ENCODE results near the gene CRYBB1.

DNA sequence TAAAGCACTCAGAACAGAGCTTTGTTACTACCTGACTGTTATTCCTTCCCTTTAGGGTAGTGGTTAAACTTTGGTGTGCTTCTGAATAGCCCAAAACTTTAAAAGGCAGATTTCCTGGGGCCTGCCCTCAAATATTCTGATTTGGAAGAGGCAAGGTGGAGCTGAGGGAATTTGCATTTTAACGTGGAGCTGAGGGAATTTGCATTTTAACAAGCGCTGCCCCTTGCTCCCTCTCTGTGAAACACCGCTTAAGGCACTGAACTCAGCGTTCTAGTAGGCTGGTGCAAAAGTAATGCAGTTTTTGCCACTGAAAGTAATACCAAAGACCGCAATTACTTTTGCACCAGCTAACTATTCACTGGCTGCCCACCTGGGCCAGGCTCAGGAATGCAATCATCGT, 62.9 kb downstream of the CRYBB1 start:
- TF ChIP-seq CTCF (IDR thresholded peaks at IDR 0.05; ENCODE audit: low read depth, low read length) (no peak), EZH2phosphoT487 (IDR thresholded peaks at IDR 0.05; ENCODE audit: low read depth) (no peak)
